Endometrial microvascular endothelial cells (primary cell): ENCODE results near the gene SLC22A9. TPM values are rescaled to one million over a fixed set of nuclear protein-coding genes. Genes with fewer than 3 reads are reported as not detected.
"Not testable (repeated sequence)": the region's sequence is repeated elsewhere in the genome, so short reads cannot be mapped to it uniquely, and the experiment has no call there.

Experiments used
- in situ Hi-C: cut with HindIII; loops from 2 replicates; pipeline ENCODE4 v1.10.0; 2017; ENCODE audit warnings: low sequenced_read_pairs, low pct_unique_long_range_greater_than_20kb; ENCODE audit errors: inconsistent ontology term
- total RNA-seq: library from RNA; depleted of rRNA; stranded (reverse); fragments of >200 nt; gene quantifications from one replicate; pipeline ENCODE4 v1.2.3, GENCODE V29; 2015; ENCODE audit errors: inconsistent ontology term

The SLC22A9 gene
- total RNA-seq, 1 donor from 2014 or later = not detected

GRCh38 chr11:63435351-63435750 lies 65.8 kb downstream of the SLC22A9 start:
- in situ Hi-C loops = not testable (repeated sequence)

GRCh38 chr11:63435831-63436230 lies 66.2 kb downstream of the SLC22A9 start:
- in situ Hi-C loops = not testable (repeated sequence)

GRCh38 chr11:63443714-63444113 lies 74.1 kb downstream of the SLC22A9 start:
- in situ Hi-C loops = no loop called here

- in situ Hi-C loops = no loop called here
Observed at GRCh38 chr11:63444160-63444559, 74.6 kb downstream of the SLC22A9 start.

- in situ Hi-C loops = no loop called here
Observed at GRCh38 chr11:63445118-63445517, 75.5 kb downstream of the SLC22A9 start.

- in situ Hi-C loops = no loop called here
Observed at GRCh38 chr11:63445720-63446119, 76.1 kb downstream of the SLC22A9 start.

- in situ Hi-C loops = no loop called here
Observed at GRCh38 chr11:63448646-63449045, 79.1 kb downstream of the SLC22A9 start.

- in situ Hi-C loops = no loop called here
Observed at GRCh38 chr11:63459586-63459985, 90.0 kb downstream of the SLC22A9 start.

Other genes with a start within 250 kb of the SLC22A9 start
- gene SLC22A24, start 225.6 kb upstream of the SLC22A9 start, total RNA-seq = not detected
- not detected for gene SLC22A25, start 126.2 kb upstream of the SLC22A9 start, total RNA-seq
- not detected for gene PLAAT5, start 121.4 kb downstream of the SLC22A9 start, total RNA-seq
- not detected for gene LGALS12, start 136.3 kb downstream of the SLC22A9 start, total RNA-seq
- 9.3 TPM for gene PLAAT4, start 167.0 kb downstream of the SLC22A9 start, total RNA-seq
- not detected for gene PLAAT2, start 193.6 kb downstream of the SLC22A9 start, total RNA-seq
- 28.2 TPM for gene PLAAT3, start 244.6 kb downstream of the SLC22A9 start, total RNA-seq